GM18951 (cell line): ENCODE results near the gene CAMSAP1.
"Not testable (repeated sequence)": the region's sequence is repeated elsewhere in the genome, so short reads cannot be mapped to it uniquely, and the experiment has no call there.

Experiments used
- POLR2A ChIP-seq: IDR thresholded peaks from 4 replicates; pipeline ENCODE4 v1.6.1; 2011; ENCODE audit warnings: mild to moderate bottlenecking; ENCODE audit not compliant: insufficient read length, insufficient read depth; ENCODE audit errors: extremely low read depth
- in situ Hi-C: fragments of 300-500 bp; cut with MboI; formaldehyde crosslinking; loops from one replicate; pipeline ENCODE4 v1.12.0; 2022; ENCODE audit warnings: low sequenced_read_pairs, mixed read lengths, inconsistent platforms; ENCODE audit not compliant: unreplicated experiment

The CAMSAP1 gene

GRCh38 chr9:135907431-135908092, at the start of gene CAMSAP1:
CAMSAP1 (minus strand) TSS chr9:135907546; CDS start chr9:135907159, 387 bp downstream.
- peak; percentile 81 for TF ChIP-seq POLR2A
- in situ Hi-C loops, result no loop called here

DNA sequence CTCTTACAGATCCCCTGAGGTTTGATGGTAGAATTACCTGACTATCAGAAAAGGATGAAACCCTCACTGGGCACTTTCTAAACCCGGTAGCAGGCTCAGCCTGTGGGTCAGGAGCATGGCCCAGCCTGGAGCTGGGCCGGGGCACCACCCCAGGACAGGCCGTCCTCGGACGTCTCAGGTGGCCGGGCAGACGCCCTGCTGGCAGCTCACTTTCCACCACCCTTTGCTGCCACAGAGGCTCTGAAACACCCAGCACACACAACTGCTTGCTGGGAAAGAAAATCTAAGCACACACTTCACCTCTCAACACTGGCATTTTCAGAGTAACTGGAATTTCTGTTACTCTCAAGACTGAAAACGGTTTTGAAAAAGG, 49.4 kb upstream of the CAMSAP1 start:
- in situ Hi-C loops, result no loop called here
- no peak for TF ChIP-seq POLR2A

DNA sequence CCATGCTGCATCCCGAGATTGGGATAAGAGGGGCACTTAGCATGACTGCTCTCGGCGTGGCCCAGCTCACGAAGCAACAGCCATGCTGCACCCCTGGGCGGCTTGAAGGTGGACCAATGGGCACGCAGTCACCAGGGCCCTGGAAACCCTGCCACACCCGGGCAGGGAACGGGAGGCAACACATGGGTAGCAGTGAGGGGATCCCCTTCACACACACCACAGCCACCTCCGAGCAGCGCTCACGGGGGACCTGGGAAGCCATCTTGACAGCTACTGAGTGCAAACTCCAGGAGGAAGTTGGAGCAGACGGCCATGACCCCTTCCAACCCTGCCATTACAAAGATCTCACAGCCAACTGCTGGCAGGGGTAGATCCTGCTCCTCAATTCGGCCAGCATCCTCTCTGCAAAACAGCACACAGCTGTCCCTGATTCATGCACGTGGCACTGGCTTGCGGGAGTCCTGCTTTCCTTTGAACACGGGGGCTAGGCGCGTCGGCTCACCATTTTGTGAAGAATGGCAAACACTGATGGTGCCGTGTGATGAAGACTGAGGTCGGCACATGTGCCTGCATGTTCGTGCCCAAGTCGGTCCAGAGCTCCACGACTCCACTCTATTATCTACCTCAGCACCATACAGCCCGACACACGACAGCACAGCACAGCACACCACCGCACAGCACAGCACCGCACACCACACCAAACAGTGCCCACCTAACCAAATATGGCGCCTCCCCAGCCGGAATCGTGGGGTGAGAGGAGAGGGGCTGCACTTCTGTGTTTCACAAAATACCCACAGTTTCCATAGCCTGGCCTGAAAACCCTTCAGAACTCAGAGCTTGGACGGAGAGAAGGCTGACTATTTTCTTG, 48.8 kb upstream of the CAMSAP1 start:
- in situ Hi-C loops, result no loop called here
- TF ChIP-seq POLR2A, result no peak

DNA sequence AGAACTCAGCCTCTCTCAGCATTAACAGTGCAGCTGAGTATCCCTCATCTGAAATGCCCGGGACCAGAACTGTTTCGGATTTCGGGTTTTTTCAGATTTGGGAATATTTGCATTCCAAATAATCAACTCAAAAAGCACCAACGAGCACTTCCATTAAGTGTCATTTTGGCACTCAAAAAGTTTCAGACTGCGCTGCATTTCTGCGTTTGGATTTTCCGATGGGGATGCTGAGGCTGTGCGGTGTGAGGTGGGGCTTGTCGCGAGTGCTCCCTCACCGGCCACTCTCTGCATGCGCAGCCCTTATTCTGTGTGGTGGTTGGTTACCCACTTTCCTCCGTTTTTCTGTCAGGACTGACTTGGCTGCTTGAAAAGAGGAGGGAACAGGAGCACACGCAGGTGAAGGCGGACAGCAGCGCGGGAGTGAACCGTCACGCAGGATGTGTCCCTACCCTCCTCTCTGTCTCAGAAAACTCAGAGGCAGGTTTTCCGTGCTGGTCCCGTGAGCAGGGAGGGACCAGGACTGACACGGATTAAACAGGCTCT, 45.4 kb upstream of the CAMSAP1 start:
- TF ChIP-seq POLR2A, result no peak
- in situ Hi-C loops, result no loop called here

DNA sequence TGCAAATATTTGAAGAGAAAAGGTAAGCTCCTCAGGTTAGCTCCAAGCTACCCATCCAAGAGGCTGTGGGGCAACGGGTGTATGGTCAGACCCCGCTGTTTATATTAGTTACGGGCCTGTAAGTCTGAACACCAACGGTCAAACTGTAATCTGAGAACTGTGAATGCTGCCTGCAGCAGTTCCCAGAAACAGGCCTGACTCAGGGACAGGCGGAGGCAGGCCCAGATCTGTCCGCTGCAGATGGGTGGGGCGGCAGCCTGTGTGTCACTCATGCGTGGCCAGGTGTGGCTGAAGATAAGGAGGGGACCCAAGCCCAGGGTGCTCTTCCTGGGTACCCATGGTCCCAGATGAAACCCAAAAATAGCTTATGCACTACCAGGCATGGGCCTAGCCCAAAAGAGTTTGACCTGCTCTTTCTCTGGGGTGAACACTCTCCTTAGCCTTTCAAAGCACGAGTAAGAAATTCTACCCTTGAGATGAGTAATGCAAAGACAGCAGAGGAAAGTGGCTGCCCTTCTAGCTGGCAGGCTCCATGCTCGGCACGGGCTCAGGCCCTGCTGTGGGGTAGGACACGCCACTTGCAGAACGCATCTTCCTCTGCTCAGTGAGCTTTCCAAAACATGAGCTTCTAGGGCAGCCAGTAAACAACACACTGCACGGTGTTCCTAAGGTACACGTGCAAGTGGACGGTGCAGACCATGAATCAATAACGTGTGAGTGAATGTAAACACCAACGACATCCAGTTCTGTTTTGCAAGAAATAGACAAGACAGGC, 44.7 kb upstream of the CAMSAP1 start:
- in situ Hi-C loops, result no loop called here

DNA sequence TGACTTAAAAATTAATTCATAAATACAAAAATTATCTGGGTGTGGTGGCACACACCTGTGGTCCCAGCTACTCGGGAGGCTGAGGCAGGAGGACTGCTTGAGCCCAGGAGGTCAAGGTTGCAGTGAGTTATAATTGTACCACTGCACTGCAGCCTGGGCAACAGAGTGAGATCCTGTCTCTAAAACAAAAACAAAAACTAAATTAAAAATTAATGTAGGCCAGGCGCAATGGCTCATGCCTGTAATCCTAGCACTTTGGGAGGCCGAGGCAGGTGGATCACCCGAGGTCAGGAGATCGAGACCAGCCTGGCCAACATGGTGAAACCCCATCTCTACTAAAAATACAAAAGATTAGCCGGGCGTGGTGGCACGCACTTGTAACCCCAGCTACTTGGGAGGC, 44.0 kb upstream of the CAMSAP1 start:
- in situ Hi-C loops, result not testable (repeated sequence)

More for the DNA sequence above, 44.7 kb upstream of the CAMSAP1 start:
- TF ChIP-seq POLR2A, result no peak

- in situ Hi-C loops, result not testable (repeated sequence)
Observed at GRCh38 chr9:135950841-135951240, 43.5 kb upstream of the CAMSAP1 start.

- in situ Hi-C loops, result no loop called here
- TF ChIP-seq POLR2A, result no peak
Observed at GRCh38 chr9:135950135-135950682, 42.9 kb upstream of the CAMSAP1 start.

DNA sequence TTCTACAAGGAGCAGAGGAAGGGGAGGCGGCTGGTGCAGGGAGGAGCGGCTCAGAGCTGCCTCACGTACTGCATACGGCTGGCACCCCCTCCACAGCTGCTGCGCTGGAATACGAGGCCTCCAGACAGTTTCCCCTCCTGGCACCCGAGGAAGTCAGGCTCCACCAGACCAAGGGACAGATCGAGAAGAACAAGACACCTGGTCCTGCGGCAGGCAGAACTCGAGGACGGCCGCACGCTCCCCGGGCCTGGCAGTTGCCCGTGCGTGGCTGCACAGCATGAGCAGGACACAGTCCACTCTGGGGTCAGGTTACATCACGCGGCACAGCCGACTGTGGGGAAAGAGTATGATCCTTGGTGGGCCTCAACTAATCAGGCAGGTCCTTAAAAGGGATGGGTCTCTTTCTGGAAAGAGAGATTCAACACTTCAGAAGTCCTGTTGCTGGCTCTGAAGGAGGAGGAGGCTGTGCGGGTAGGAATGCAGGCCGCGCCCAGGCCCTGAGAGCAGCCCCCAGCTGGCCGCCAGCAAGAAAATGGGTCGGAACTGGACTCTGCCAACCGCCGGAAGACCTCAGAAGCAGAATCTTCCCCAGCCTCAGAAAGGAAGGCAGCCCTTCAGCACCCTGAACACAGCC, 42.3 kb upstream of the CAMSAP1 start:
- in situ Hi-C loops, result no loop called here
- no peak for TF ChIP-seq POLR2A

DNA sequence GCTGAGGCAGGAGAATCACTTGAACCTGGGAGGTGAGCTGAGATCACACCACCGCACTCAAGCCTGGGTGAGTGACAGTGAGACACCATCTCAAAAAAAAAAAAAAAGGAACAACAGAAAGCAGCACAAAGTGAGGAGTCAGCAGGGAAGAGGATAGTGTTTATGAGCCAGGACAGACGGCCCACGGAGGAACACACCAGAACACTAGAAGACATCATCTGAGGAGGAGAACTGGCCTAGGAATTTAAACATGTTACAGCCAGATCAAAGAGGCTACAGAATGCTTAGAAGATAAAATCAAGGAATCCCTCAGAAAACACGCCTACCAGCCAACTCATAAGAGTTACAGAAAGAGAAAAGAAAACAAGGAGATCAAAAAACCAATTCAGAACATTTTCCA, 41.6 kb upstream of the CAMSAP1 start:
- in situ Hi-C loops, result no loop called here
- no peak for TF ChIP-seq POLR2A

DNA sequence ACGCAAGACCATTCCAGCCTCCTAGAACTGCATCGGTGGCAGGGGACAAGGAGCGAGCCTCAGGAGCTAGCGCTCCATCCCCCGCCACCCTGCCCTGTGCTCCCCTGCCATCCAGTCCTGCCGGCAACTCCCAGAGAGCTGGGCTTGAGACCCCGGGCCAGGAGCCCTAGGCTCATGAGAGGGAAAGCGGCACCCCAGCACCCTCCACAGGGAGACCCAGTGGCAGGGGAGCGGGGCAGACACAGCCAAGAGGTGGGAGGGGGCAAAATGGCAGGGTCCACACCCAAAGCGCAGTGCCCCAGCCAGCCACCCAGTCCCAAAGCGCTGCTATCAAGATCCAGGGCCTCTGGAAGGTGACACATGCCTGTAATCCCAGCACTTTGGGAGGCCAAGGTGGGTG, 41.1 kb upstream of the CAMSAP1 start:
- in situ Hi-C loops, result no loop called here
- no peak for TF ChIP-seq POLR2A

DNA sequence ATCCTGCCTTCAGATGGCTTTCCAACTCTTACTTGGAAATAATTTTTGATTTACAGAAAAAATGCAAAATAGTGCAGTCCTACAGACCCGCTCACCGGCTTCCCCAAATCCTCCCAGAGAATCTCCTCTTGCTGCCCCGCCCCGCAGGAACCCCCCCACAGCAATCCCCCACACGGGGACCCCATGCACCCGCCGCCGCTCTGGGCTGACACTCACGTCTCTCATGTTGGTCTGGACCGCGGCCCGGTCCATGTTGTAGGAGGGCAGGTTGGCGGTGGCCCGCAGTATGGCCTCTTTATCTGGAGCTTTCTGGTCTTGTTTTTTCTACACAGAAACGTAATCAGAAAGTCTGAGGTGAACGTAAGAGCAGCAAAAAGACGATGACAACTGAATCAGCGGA, 40.2 kb upstream of the CAMSAP1 start:
- TF ChIP-seq POLR2A, result no peak
- in situ Hi-C loops, result no loop called here

- in situ Hi-C loops, result not testable (repeated sequence)
Observed at GRCh38 chr9:135947105-135947504, 39.8 kb upstream of the CAMSAP1 start.
